Measurements from ENCODE around the gene SUGCT. TPM values are rescaled to one million over a fixed set of nuclear protein-coding genes. Genes with fewer than 3 reads are reported as not detected.

The SUGCT gene
- total and polyA plus RNA-seq, 2 of the 8 experiments (the other 6 are each of a cell fraction or from before 2014, with no cell fraction given): 2.8 to 5.4 TPM

- no peak overlapping the region for H3K4ac ChIP-seq (replicated peaks; ENCODE audit: insufficient read length, low read depth, low read length)
- no peaks in the 10 kb centered on the region for H3K36me3 ChIP-seq (ENCODE audit: control insufficient read depth in 2 of 4, insufficient read depth in 4 of 4, low read length in 3 of 4)
- H4K5ac ChIP-seq (ENCODE audit: insufficient read length, low read depth, low read length): no peak overlapping the region
- DNase-seq (ENCODE audit: low read depth in 1 of 2, low spot score in 2 of 2) (no peak), FAIRE-seq (no peak)
- peaks cover 0 to 4% (median 1%) of the 10 kb centered on the region in 4 experiments; a peak in 4 of 7 replicates for H3K4me1 ChIP-seq (replicated peaks in 1 of 4; ENCODE audit: control insufficient read depth in 3 of 4, insufficient read depth in 4 of 4, low read length in 3 of 4)
- H3K27ac ChIP-seq (ENCODE audit: low read depth, low read length): no peak overlapping the region
- H4K91ac ChIP-seq (replicated peaks; ENCODE audit: insufficient read length, low read length): no peak overlapping the region
- H4K20me1 ChIP-seq (replicated peaks in 1 of 2; ENCODE audit: control insufficient read depth in 1 of 2, insufficient read depth in 2 of 2, low read length in 2 of 2): no peaks in the 10 kb centered on the region
- H2BK20ac ChIP-seq (ENCODE audit: low read length): no peak overlapping the region
- ChIA-PET CTCF (ENCODE audit: partially characterized antibody) (interaction anchor here (0.5 to 6.2 kb wide), 12 partner anchors 8 to 578 kb away, joined by 3 to 28 read pairs (median 6); no protein-coding TSS in a partner anchor), POLR2A (ENCODE audit: partially characterized antibody) (no interaction called here)
- H2BK120ac ChIP-seq (replicated peaks; ENCODE audit: low read depth, low read length): no peak overlapping the region
- H2BK5ac ChIP-seq (ENCODE audit: low read depth, low read length): no peak overlapping the region
- WGBS, 2 experiments (ENCODE audit: extremely low coverage in 1 of 2, insufficient coverage in 1 of 2, insufficient read length in 1 of 2, insufficient replicate concordance in 2 of 2, low coverage in 1 of 2, low lambda C conversion rate in 2 of 2, missing lambda C conversion rate in 1 of 2): 92% methylated on average over 1 of the region's 1 CpG; no CpG with 5 or more reads in 1 of the 2 experiments
- no peak overlapping the region for H3K4me2 ChIP-seq (ENCODE audit: insufficient read depth in 1 of 2, low read depth in 2 of 2, low read length in 2 of 2)
- H3K23me2 ChIP-seq (ENCODE audit: low read depth, low read length): no peaks in the 10 kb centered on the region
- H3K4me3 ChIP-seq (ENCODE audit: extremely low read depth in 1 of 4, insufficient read depth in 2 of 4, low read depth in 3 of 4, low read length in 4 of 4): no peak overlapping the region
- no peak overlapping the region for H2AK5ac ChIP-seq (ENCODE audit: low read depth, low read length)
- no peak overlapping the region for H3K18ac ChIP-seq (ENCODE audit: extremely low read depth, low read length)
- H2AFZ ChIP-seq (ENCODE audit: low read length): no peak overlapping the region
- H4K8ac ChIP-seq (ENCODE audit: extremely low read depth, insufficient read depth, low read length): no peak overlapping the region
- TF ChIP-seq CTCF (IDR thresholded peaks at IDR 0.05; ENCODE audit: control extremely low read depth in 1 of 3, insufficient read depth in 1 of 3, low read depth in 1 of 3, low read length in 3 of 3) (peak in 1 of 3 experiments; percentile 34; a peak in 1 of 4 replicates), RAD21 (IDR thresholded peaks at IDR 0.05 in 1 of 2, conservative IDR thresholded peaks at IDR 0.05 in 1 of 2; ENCODE audit: low read depth in 2 of 2, low read length in 2 of 2) (peak; percentile 12 to 26; a peak in 2 of 4 replicates), CBX8 (IDR thresholded peaks at IDR 0.05; ENCODE audit: borderline replicate concordance, low read depth, low read length) (no peak)
- no peaks in the 10 kb centered on the region for H3K27me3 ChIP-seq (replicated peaks in 1 of 4; ENCODE audit: control insufficient read depth in 3 of 4, extremely low read depth in 1 of 4, insufficient read depth in 3 of 4, low read length in 3 of 4)
- H3K14ac ChIP-seq (ENCODE audit: insufficient read length): no peak overlapping the region
- H3K9ac ChIP-seq (replicated peaks in 1 of 4; ENCODE audit: extremely low read depth in 1 of 4, low read depth in 3 of 4, low read length in 3 of 4): no peak overlapping the region
- no peak overlapping the region for H3K23ac ChIP-seq (ENCODE audit: insufficient read length)
- no peaks in the 10 kb centered on the region for H3K9me3 ChIP-seq (ENCODE audit: insufficient read depth in 2 of 2, low read depth in 1 of 2, low read length in 1 of 2)
- no peak overlapping the region for H2BK15ac ChIP-seq (ENCODE audit: low read length)
- H2BK12ac ChIP-seq (ENCODE audit: low read depth, low read length): no peak overlapping the region
- no peaks in the 10 kb centered on the region for H3K79me1 ChIP-seq (ENCODE audit: low read depth, low read length)
- no peaks in the 10 kb centered on the region for H3K79me2 ChIP-seq (ENCODE audit: control insufficient read depth in 1 of 2, insufficient read depth in 2 of 2, low read length in 2 of 2)
- H3K56ac ChIP-seq (replicated peaks; ENCODE audit: insufficient read length, low read depth, low read length): no peak overlapping the region
Measured at GRCh38 chr7:40704172-40704571, 569.4 kb downstream of the SUGCT start.
